Activated gamma-delta T cell treated with Interleukin-2 at 50 U/mL for 16 hours (primary cell): Measurements from ENCODE around the gene FMNL2.

Source experiments
- DNase-seq: peaks from one replicate; pipeline ENCODE4 v3.0.0-alpha.2; 2020

FMNL2 gene

GRCh38 chr2:152342259-152343046 lies 7.5 kb downstream of the FMNL2 start:
- no peak for DNase-seq

- DNase-seq, result no peak
These were observed 8.5 kb downstream of the FMNL2 start for GRCh38 chr2:152343426-152343825.

GRCh38 chr2:152344579-152345195 lies 9.7 kb downstream of the FMNL2 start:
- DNase-seq, result no peak

GRCh38 chr2:152347076-152347475 lies 12.1 kb downstream of the FMNL2 start:
- no peak for DNase-seq

- DNase-seq, result no peak
These were observed 13.4 kb downstream of the FMNL2 start for GRCh38 chr2:152348388-152348787.

GRCh38 chr2:152349416-152349815 lies 14.4 kb downstream of the FMNL2 start:
- DNase-seq, result no peak

- DNase-seq, result no peak
These were observed 15.2 kb downstream of the FMNL2 start for GRCh38 chr2:152350155-152350679.

GRCh38 chr2:152352616-152353015 lies 17.6 kb downstream of the FMNL2 start:
- DNase-seq, result no peak

GRCh38 chr2:152353364-152353763 lies 18.4 kb downstream of the FMNL2 start:
- no peak for DNase-seq

- DNase-seq, result no peak
These were observed 19.2 kb downstream of the FMNL2 start for GRCh38 chr2:152354069-152354755.

- no peak for DNase-seq
These were observed 19.9 kb downstream of the FMNL2 start for GRCh38 chr2:152354909-152355308.

- no peak for DNase-seq
These were observed 20.4 kb downstream of the FMNL2 start for GRCh38 chr2:152355409-152355831.

GRCh38 chr2:152359573-152360363 lies 24.8 kb downstream of the FMNL2 start:
- no peak for DNase-seq

GRCh38 chr2:152363936-152364335 lies 29.0 kb downstream of the FMNL2 start:
- no peak for DNase-seq

GRCh38 chr2:152367547-152368390 lies 32.8 kb downstream of the FMNL2 start:
- no peak for DNase-seq

GRCh38 chr2:152369176-152369860 lies 34.3 kb downstream of the FMNL2 start:
- DNase-seq, result no peak

GRCh38 chr2:152370783-152371182 lies 35.8 kb downstream of the FMNL2 start:
- no peak for DNase-seq

GRCh38 chr2:152372438-152372984 lies 37.5 kb downstream of the FMNL2 start:
- no peak for DNase-seq

GRCh38 chr2:152375174-152375573 lies 40.2 kb downstream of the FMNL2 start:
- DNase-seq, result no peak

GRCh38 chr2:152376385-152376784 lies 41.4 kb downstream of the FMNL2 start:
- no peak for DNase-seq

- no peak for DNase-seq
These were observed 42.0 kb downstream of the FMNL2 start for GRCh38 chr2:152376968-152377367.
